Measurements from ENCODE around the gene NPDC1.
A peak's percentile ranks its signal among the peaks of the same experiment; 100 is the strongest.

The NPDC1 gene

DNA sequence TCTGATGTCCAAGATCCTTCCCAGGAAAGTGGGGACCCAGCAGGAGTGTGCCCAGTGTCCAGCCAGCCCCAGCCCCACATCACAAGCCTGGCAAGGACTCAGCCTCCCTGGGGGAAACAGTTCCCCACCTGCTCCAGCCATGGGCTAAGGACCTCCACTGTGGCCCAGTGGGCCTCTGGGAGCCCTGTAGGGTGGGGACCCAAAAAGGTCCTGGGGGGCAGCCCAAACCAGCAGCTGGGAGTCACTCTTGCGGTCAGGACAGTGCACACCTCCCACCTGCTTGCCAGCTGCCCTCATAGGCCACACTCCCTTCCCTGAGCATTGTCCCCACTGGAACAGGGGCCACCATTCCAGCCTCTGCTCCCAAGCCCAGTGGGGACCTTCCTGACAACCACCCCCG lies 19.6 kb downstream of the NPDC1 start:
- DNase-seq (ENCODE audit: low read depth in 3 of 3), result no peak

DNA sequence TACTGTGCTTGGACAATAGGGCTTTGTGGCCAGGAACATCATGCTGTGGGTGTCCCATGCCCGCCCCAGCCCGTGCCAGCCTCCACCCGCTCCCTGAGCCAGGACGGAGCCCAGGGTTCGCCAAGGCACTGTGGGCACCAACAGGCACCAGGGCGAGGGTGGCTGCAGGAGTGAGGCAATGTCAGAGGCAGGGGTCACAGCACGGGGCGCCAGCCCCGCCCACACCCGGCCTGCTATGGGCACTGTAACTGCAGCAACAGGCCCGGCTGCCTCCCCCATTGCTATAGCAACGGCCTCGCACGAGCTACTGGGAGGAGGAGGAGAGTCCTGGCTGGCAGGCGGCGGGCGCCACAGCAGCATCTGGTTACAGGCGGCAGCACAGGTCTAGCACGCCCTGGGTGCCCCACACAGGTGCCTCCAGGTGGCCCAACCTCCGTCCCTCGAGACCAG lies 20.4 kb downstream of the NPDC1 start:
- no peak for DNase-seq (ENCODE audit: low read depth in 3 of 3)

DNA sequence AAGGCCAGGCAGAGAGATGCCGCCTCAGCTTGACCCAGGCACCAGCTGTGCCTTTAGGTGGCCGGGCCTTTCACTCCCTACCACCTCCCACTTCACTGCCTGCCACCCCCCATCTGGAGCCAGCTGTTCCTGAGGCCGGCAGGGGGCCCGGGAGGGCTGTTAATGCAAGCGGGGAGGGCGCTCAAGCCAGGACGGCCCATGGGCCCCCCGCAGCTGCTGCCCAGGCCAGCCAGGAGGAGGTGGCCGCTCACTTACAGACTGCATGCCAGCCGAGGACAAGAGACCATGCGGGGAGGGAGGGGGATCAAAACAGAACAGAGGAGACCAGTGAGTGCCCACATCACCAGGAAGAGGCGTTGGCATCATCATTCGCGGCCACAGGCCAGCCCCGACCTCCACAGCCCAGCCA lies 22.4 kb downstream of the NPDC1 start:
- no peak for DNase-seq (ENCODE audit: low read depth in 3 of 3)

DNA sequence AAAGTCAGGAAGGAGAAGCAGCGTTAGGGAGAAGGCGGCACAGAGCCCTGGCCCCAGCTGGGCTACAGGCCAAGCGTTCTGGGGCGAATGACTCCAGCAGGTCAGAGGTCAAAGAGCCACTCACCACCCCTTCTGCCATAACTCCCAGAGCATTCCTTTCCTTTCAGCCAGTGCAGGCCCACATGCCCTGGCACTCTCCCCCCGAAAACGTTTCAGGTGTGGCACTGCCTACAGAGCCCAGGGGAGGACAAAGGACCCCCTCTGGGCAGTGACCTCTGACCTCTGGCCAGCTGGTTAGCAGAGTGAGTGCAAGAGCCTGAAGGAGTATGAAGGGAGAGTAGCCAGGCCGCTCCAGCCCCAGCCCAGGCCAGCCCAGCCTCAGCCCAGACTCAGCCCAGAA lies 22.8 kb downstream of the NPDC1 start:
- DNase-seq (ENCODE audit: low read depth in 3 of 3), result no peak

DNA sequence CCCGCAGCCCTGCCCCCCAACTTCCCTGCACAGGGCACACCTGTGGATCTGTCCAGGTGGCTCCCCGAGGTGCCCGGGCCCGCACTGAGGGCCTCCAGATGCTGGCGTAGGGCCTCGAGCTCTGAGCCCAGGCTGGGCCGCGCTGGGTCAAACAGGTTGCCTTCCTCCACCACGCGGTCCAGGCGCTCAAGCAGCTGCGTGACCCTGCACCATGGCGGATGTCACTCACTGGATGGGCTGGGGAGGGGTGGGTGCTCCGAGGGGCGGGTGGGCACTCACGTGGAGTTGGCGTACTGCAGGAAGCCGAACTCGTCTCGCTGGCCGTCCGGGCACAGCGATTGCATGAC lies 23.3 kb downstream of the NPDC1 start:
- no peak for DNase-seq (ENCODE audit: low read depth in 3 of 3)

DNA sequence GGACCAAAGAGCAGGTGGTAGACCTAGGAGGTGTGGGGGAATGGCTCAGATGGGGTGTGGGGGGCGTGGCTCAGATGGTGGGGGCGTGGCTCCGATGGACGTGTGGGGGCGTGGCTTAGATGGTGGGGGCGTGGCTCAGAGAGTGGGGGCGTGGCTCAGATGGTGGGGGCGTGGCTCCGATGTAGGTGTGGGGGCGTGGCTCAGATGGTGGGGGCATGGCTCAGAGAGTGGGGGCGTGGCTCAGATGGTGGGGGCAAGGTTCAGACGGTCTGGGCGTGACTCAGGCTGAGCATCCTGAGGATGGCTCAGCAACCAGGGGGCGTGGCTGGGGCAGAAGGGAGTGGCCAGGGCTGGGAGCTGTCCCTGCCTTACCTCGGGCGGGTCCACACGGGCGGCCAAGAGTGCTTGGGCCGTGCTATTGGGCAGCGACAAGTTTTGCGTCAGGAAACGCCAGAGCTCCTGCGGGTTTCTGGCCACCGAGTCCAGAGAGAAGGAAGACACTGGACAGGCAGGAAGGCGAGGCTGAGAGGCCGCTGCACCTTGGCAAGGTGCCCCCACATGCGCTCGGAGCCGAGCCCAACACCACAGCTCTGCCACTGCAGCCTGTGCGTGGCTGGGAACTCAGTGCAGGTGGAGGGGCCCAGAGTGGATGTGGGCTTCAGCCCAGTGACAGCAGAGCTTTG lies 23.9 kb downstream of the NPDC1 start:
- peak in 2 of 3 experiments; percentile 49 to 59 for DNase-seq (ENCODE audit: low read depth in 3 of 3)

DNA sequence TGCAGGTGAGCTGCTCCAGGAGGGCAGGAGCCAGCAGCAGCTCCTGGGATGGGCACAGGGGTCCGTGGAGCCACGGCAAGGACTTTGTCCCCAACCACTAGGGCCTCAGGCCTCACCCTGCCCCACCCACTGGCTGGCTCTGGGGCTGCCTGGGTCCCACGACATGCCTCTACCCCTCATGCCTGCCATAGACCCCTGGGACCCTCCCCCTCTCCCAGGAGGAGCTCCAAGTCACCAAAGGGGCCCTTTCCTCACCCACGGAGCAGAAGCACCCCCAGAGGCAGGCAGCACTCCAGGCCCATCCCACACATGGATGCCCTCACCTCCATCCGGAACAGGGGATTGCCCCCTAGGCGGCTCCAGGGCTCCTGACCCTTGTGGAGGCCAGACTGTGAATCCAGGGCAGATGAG lies 24.4 kb downstream of the NPDC1 start:
- DNase-seq (ENCODE audit: low read depth in 3 of 3), result no peak

DNA sequence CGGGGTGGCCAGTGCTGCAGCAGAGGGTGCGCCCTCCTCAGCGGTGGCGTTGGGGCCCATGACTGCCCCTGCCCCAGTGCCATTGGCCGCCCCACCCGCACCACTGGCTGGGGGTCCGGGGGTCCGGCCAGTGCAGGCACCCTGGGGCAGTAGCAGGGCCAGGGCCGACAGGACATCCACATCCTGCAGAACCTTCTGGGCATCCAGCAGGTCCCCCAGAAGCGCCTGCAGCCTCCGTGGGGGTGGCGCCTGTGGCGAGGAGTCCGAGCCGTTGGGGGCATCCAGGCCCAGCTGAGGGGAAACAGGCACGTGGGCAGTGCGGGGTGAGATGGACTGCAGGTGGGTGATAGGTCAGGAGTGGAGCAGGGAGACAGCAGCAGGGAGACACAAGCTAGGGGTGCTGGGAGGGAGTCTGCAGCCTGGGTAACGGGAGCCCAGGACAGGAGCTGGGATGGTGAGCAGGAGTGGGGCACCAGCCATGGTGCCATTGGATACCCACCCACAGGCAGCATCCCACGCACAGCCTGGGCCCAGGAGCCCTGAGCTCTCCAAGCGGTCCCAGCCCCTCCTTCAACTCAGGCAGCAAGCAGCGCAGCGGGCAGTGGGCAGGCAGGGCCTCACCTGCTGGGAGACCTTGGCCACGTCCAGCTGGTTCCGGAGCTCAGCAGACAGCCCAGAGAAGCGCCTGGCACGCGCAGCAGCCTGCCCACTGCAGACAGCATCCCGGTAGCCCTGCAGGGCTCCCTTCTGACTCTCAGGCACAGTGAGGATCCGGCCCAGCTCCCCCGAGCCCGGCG lies 25.0 kb downstream of the NPDC1 start:
- DNase-seq (ENCODE audit: low read depth in 3 of 3), result no peak

DNA sequence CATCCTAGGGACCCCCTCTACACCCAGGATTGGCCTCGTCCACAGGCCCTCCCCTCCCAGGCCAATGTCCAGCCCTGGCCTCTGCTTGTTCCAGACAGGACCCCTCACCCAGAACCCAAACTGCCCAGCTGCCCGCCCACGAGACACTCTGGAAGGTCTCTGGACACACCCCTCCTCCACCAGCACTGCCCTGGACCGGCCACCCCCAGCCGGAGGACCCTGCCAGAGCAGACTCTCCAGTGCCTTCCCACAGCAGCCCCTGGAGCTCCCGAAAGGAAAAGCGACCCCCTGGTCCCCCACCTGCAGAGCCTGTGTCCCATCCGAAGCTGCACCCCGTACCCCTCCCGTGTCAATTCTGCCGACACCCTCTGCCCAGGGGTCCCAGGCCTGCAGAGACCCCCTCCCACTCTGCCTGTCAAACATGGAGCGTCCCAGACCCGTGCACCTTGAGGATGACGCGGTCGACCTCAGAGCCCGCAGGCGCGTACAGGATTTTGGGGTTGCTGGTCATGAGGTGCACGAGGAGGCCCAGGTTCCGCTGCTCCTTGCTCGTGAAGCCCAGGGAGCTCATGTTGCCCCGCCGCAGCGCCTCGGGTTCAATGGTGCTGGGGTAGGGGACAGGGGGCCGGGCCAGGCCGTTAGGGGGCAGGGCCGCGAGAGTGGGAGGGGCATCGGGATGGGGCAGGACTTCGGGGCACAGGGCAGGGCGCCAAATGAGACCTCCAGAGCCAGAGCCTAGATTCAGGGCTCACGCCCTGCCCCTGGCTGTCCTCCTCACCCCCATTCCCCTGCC lies 25.9 kb downstream of the NPDC1 start:
- no peak for DNase-seq (ENCODE audit: low read depth in 3 of 3)

DNA sequence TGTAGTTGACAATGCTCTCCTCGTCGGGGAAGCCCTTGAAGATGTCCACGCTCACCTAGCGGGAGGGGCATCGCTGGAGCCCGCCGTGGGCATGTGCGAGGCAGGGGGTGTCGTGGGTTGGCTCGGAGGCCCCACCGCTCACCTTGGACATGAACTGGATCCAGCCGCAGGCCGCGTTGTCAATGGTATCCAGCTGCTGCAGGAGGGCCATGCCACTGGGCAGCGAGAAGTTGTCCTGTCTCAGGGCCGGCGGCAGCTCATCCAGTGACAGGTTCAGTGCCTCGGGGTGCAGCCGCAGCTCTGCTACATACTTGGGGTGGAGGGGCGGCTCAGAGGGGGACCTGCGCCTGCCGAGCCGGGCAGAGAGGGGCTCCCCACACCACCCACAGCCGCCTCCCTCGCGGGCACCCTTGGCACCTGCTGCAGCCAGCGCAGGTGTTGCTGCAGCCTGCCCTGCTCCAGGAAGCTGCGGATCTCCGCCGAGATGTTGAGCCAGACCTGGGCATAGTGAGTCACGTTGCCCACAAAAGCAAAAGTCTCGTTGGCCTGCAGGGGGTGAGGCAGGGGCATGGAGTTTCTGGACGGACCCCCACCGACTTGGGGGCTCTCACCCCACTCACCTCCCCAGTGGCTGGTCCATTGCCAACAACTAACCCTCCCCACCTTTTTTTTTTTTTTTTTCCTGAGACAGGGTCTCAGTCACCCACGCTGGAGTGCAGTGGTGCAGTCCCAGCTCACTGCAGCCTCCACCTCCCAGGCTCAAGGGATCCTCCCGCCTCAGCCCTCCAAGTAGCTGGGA lies 27.0 kb downstream of the NPDC1 start:
- no peak for DNase-seq (ENCODE audit: low read depth in 3 of 3)

DNA sequence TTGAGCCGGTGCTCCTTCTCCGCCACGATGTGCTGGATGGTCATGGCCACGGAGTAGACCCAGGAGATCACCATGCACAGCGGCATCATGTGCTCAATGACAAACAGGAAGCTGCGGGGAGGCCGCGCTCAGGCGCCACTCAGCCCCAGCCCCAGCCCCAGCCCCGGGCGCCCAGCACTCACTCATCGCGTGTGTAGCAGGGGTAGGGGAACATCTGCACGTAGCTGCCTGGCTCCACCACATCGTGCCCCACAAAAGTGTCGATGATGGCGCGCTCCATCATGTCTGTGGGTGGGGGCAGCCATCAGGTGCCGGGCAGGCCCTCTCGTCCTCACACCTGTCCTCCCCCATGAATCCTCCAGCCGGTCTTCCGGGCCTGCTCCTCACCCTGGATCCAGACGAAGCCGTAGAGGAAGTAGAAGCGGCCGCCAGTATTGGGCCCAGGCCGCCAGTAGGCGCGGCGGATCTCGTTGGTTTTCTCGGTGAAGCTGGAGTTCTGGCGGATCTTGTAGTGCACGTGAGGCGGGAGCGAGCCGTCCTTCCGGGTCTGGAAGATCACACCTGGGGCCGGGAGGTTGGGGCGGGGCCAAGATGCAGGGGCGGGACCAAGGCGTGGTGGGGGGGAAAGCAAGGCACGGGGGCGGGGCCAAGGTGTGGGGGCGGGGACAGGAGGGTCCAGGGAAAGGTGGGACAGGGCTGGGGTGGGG lies 28.0 kb downstream of the NPDC1 start:
- no peak for DNase-seq (ENCODE audit: low read depth in 3 of 3)

DNA sequence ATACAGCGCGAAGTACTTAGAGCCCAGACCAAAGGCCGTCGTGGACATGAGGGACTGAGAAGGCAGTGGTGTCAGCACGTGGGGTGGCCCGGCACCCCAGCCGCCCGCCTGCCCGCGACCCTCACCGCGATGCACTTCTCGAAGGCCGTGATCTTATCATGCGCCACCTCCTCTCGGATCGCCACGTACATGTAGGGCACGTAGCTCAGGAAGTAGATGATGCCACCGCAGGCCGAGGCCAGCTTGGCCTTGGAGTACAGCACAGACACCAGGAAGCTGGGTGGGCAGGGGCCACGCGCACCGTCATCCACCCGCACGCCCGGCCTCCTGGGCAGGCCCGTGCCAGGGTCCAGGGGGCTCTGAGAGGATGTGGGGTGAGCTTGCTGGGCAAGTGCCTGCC lies 28.9 kb downstream of the NPDC1 start:
- no peak for DNase-seq (ENCODE audit: low read depth in 3 of 3)

DNA sequence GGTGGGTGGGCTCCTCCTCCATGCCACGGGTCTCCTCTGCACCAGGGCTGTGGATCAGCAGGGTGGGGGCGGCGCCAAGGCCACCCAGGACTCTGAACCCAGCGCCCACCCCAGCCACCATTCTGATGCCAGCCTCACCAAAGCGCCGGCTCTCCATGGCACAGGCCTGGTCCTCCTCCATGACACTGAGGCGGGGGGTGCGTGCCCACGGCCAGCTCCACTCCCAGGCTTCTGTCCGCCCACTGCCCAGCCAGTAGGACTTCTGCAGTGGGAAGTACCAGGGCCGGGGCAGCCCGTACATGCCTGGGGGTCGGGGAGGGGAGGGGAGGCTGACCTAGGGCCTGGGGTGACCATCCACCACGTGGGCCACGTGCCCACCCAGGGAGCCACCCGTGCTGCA lies 29.5 kb downstream of the NPDC1 start:
- no peak for DNase-seq (ENCODE audit: low read depth in 3 of 3)

DNA sequence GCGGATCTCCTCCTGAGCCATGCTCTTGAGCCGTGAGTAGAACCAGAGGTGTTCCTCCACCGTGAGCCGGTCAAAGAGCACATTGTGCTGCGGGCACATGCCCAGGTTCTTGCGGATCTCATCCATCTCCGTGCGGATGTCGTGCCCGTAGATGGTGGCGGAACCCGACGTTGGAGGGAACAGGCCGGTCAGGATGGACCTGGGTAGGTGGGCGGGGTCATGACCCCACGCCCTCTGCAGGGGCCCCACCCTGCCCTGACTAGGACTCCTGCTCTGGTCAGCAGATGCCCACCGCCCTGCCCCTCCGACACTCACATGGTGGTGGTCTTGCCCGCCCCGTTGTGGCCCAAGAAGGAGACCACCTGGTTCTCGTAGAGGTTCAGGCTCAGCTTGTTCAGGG lies 30.0 kb downstream of the NPDC1 start:
- no peak for DNase-seq (ENCODE audit: low read depth in 3 of 3)

DNA sequence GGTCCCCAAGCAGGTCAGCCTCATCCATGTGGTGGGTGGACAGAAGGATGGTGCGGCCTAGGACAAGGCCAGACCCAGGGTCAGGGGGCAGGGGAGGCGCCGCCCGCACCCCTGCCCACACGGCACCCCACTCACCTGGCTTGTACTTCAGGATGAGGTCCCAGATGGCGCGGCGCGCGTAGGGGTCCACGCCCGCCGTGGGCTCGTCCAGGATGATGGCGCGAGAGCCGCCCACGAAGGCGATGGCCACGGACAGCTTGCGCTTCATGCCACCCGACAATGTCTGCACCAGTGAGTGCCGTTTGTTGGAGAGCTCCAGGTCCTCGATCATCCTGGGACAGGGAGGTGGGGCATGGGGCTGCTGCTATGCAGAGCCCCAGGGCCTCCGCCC lies 30.4 kb downstream of the NPDC1 start:
- no peak for DNase-seq (ENCODE audit: low read depth in 3 of 3)

DNA sequence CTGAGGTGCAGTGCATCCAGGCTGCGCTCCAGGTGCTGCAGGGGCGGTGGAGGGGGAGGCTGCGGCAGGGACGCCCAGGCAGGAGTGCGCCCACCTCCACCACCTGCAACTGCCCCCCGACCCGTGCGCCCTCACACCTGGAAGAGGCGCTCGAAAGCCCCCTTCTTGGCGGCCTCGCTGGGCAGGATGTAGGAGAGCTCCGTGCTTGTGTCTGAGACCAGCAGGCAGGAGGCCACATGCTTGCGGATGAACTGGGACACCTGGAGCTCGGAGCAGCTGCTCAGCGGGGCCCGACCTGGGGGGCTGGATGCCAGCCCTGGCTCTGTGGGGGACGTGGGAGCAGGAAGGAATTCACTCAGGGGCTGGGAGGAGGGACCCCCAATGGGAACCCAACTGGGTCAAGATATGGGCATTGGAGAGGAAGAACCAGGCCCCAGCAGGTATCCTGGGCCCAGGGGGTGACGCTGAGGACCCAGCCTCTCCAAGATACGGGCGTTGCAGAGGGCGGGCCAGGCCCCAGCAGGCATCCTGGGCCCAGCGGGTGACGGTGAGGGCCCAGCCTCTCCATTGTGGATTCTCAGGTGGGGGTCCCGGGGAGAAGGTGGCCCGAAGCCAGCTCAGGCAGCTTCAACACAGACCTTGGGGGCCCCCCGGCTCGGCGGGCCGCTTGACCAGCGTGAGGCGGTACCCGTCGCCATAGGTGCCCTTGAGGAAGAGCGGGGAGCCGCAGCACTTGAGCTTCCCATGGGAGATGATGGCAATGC lies 31.0 kb downstream of the NPDC1 start:
- DNase-seq (ENCODE audit: low read depth in 3 of 3), result no peak

DNA sequence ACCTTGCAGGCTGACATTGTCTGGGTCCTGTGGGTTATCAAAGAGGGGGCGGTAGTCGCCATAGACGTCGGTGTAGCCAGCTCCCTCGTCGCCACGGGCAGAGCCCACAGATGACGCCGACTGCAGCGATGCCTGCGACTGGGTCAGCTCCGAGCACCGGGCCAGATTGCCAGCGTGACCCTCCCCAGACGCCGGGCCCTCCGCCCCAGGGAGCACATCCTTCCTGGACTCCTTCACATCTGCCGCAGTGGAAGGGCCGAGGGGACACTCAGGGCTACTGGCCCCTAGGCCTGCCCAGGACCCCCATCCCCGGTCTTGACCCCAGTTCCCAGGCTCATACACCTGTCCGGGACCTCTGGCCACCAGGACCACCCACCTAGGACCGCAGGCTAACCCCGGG lies 31.8 kb downstream of the NPDC1 start:
- no peak for DNase-seq (ENCODE audit: low read depth in 3 of 3)

DNA sequence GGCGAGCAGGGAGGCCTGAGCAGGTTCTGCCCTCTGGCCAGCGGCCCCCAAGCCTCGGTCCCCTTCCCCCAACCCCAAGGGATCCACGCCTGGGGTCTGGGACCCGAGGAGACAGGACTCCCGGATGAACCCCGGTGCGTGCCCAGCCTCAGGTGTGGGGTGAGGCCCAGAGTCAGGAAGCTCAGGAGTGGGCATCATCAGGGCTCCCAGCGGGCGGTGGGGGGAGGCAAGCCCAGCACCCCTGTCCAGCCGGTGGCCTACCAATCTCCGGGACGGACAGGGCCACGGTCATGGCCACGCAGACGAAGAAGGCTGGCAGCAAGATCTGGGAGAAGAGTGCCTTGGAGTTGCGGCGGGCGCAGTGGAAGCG lies 32.4 kb downstream of the NPDC1 start:
- no peak for DNase-seq (ENCODE audit: low read depth in 3 of 3)

DNA sequence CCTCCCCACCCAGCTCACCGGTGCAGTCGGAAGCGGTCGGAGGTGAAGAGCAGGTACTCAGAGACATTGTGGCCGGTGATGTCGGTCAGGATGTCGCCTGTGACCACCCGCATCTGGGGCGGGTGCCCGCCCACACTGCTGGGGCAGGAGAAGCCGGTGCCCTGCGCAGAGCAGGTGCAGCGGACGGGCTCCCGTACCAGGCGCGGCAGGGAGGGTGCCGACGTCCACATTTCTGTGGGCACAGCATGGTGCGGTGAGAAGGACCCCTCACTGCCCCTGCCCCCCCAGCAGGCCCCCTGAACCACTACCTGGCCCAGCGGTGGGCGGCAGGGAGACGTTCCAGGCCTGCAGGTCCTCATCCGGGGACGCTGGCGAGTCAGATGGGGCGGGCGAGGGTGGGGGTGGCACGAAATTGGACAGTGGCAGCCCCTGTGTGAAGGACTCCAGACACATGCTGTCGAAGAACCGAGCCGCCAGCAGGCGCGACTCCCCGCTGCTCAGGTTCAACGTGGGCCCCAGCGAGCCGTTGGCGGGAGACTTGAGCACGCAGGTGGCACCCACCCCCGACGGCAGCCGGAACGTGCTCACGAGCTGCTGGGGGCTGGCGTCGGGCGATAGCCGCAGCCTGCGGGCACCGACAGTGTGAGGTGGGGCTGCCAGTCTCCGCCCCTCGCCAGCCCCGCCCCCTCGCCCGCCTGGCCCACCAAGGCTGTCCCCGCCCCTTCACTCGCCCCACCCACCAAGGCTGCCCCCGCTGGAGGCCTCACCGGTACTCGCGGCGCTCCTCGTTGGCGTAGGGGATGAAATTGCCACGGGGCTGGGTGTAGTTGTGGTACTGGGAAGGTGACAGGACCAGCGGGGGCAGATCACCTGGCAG lies 33.0 kb downstream of the NPDC1 start:
- DNase-seq (ENCODE audit: low read depth in 3 of 3), result no peak

Measured in stimulated activated CD4-positive, alpha-beta T cell treated with anti-CD3 and anti-CD28 coated beads, TNF-alpha, amount 100 ng/mL, for 4 hours (primary cell).